GM12873 (cell line): ENCODE data around the gene PGAM2.

ENCODE experiments used
- CTCF ChIP-seq: IDR thresholded peaks from 2 replicates; pipeline ENCODE4 v1.5.1; 2012; ENCODE audit warnings: low read depth, mild to moderate bottlenecking, moderate library complexity, low read length, control low read depth; ENCODE audit not compliant: insufficient read depth; ENCODE audit errors: missing control alignments

PGAM2 gene

GRCh38 chr7:44060948-44061644 is 4.3 kb downstream of the PGAM2 start:
- TF ChIP-seq CTCF, result no peak

- no peak for TF ChIP-seq CTCF
Measured at GRCh38 chr7:44060091-44060947, 5.0 kb downstream of the PGAM2 start.

- TF ChIP-seq CTCF, result no peak
Measured at GRCh38 chr7:44059219-44060090, 5.9 kb downstream of the PGAM2 start.

- no peak for TF ChIP-seq CTCF
Measured at GRCh38 chr7:44058759-44059218, 6.6 kb downstream of the PGAM2 start.

- no peak for TF ChIP-seq CTCF
Measured at GRCh38 chr7:44057849-44058758, 7.3 kb downstream of the PGAM2 start.

- no peak for TF ChIP-seq CTCF
Measured at GRCh38 chr7:44057181-44057848, 8.1 kb downstream of the PGAM2 start.
